GM23338 (cell line): Measurements from ENCODE around the gene KLF4. TPM values are rescaled to one million over a fixed set of nuclear protein-coding genes. Genes with fewer than 3 reads are reported as not detected.

Source experiments
- ATAC-seq: fragments of 200-7000 bp; cut with Tn5 transposase; 3 replicates; pipeline ENCODE4 v1.9.1; 2020
- DNase-seq: peaks from one replicate; pipeline ENCODE4 v3.0.0-alpha.2; 2015; ENCODE audit warnings: low spot score
- H2AFZ ChIP-seq: fragments of 200-600 bp; sonication (generic); 2 replicates; pipeline ENCODE4 v1.8.0; 2016; ENCODE audit warnings: antibody characterized with exemption, mild to moderate bottlenecking, moderate library complexity
- H3F3A ChIP-seq: fragments of 200-600 bp; sonication (generic); replicated peaks from 2 replicates; pipeline ENCODE4 v1.8.0; 2017; ENCODE audit warnings: antibody characterized with exemption, mixed run types, low read depth
- H3K27ac ChIP-seq: fragments of 200-600 bp; sonication (generic); 2 replicates; pipeline ENCODE4 v1.6.1; 2016; ENCODE audit warnings: low read depth
- H3K27me3 ChIP-seq: fragments of 200-600 bp; sonication (generic); 2 replicates; pipeline ENCODE4 v1.8.0; 2016; ENCODE audit warnings: mild to moderate bottlenecking, mixed run types, moderate library complexity; ENCODE audit not compliant: insufficient read depth
- H3K36me3 ChIP-seq: fragments of 200-600 bp; sonication (generic); 2 replicates; pipeline ENCODE4 v1.8.0; 2016; ENCODE audit warnings: mild to moderate bottlenecking; ENCODE audit not compliant: insufficient read depth
- H3K4me1 ChIP-seq: fragments of 200-600 bp; sonication (generic); 2 replicates; pipeline ENCODE4 v1.8.0; 2016; ENCODE audit warnings: mild to moderate bottlenecking, moderate library complexity; ENCODE audit not compliant: insufficient read depth
- H3K4me2 ChIP-seq: fragments of 200-600 bp; sonication (generic); 2 replicates; pipeline ENCODE4 v1.7.1; 2017; ENCODE audit warnings: mixed run types
- H3K4me3 ChIP-seq: fragments of 200-600 bp; sonication (generic); 2 replicates; pipeline ENCODE4 v1.6.1; 2016; ENCODE audit warnings: mixed run types
- H3K79me2 ChIP-seq: fragments of 200-600 bp; sonication (generic); replicated peaks from 2 replicates; pipeline ENCODE4 v1.8.0; 2017; ENCODE audit warnings: mild to moderate bottlenecking; ENCODE audit not compliant: insufficient read depth
- H3K9me2 ChIP-seq: fragments of 200-600 bp; sonication (generic); 2 replicates; pipeline ENCODE4 v1.8.0; 2017; ENCODE audit not compliant: insufficient read depth
- H4K20me1 ChIP-seq: fragments of 200-600 bp; sonication (generic); replicated peaks from 2 replicates; pipeline ENCODE4 v1.8.0; 2017; ENCODE audit warnings: mild to moderate bottlenecking; ENCODE audit not compliant: insufficient read depth
- H3K27ac Mint-ChIP-seq: 2 replicates; pipeline ENCODE4 v1.8.0; 2020; ENCODE audit warnings: inconsistent platforms, mild to moderate bottlenecking, moderate library complexity, mixed read lengths
- H3K27me3 Mint-ChIP-seq: 3 replicates; pipeline ENCODE4 v1.8.0; 2022; ENCODE audit warnings: low read depth, mild to moderate bottlenecking, moderate library complexity, mixed read lengths, inconsistent platforms; ENCODE audit not compliant: insufficient read depth, poor library complexity
- H3K36me3 Mint-ChIP-seq: 3 replicates; pipeline ENCODE4 v1.8.0; 2021; ENCODE audit warnings: low read depth, mild to moderate bottlenecking, inconsistent platforms, moderate library complexity, mixed read lengths
- H3K4me1 Mint-ChIP-seq: 3 replicates; pipeline ENCODE4 v1.8.0; 2020; ENCODE audit warnings: mild to moderate bottlenecking, inconsistent platforms, mixed read lengths
- H3K4me3 Mint-ChIP-seq: 3 replicates; pipeline ENCODE4 v1.8.0; 2021; ENCODE audit warnings: moderate library complexity, mild to moderate bottlenecking, inconsistent platforms, mixed read lengths
- H3K9me3 Mint-ChIP-seq: 3 replicates; pipeline ENCODE4 v1.8.0; 2020; ENCODE audit warnings: moderate library complexity, mild to moderate bottlenecking, inconsistent platforms, mixed read lengths
- EZH2 ChIP-seq: fragments of 200-600 bp; sonication (generic); IDR thresholded peaks from one replicate; pipeline ENCODE4 v1.8.0; 2017; ENCODE audit warnings: antibody characterized with exemption, mild to moderate bottlenecking, low read depth; ENCODE audit not compliant: unreplicated experiment
- EZH2phosphoT487 ChIP-seq: fragments of 200-600 bp; sonication (generic); IDR thresholded peaks from one replicate; pipeline ENCODE4 v1.8.1; 2018; ENCODE audit warnings: antibody characterized with exemption; ENCODE audit not compliant: unreplicated experiment
- JUNB ChIP-seq: IDR thresholded peaks from one replicate; pipeline ENCODE4 v1.6.1; 2016; ENCODE audit warnings: antibody characterized with exemption; ENCODE audit not compliant: unreplicated experiment
- NANOG ChIP-seq: IDR thresholded peaks from 2 replicates; pipeline ENCODE4 v1.6.1; 2016; ENCODE audit warnings: antibody characterized with exemption, borderline replicate concordance
- ZNF114 ChIP-seq: fragments of 250-450 bp; sonication (Bioruptor Pico); IDR thresholded peaks from 2 replicates; pipeline ENCODE4 v1.5.0; 2020; ENCODE audit warnings: mild to moderate bottlenecking, moderate library complexity
- ZNF331 ChIP-seq: fragments of 250-450 bp; sonication (Bioruptor Pico); IDR thresholded peaks from 2 replicates; pipeline ENCODE4 v1.5.0; 2020; ENCODE audit warnings: low read depth, mild to moderate bottlenecking, moderate library complexity
- polyA plus RNA-seq: library from polyadenylated mRNA; unstranded; fragments of >200 nt; fragmentation: Nextera tagmentation; extraction: Ambion mirVana; gene quantifications from 2 replicates; pipeline ENCODE4 v1.2.1, GENCODE V29; 2016
- total RNA-seq: library from RNA; depleted of rRNA; stranded (reverse); fragments of >200 nt; shearing (Covaris generic); gene quantifications from 2 replicates; pipeline ENCODE4 v1.2.3, GENCODE V29; 2014
- TF ChIP-seq, protein P1 (sequence below): fragments of 250-450 bp; sonication (Bioruptor Pico); IDR thresholded peaks from 2 replicates; pipeline ENCODE4 v1.5.0; 2020; ENCODE audit warnings: mild to moderate bottlenecking, moderate library complexity
- TF ChIP-seq, protein P2 (sequence below), 2 experiments: fragments of 200-600 bp in 1 of 2; sonication (generic) in 1 of 2; conservative IDR thresholded peaks; 2 replicates each; pipeline versions ENCODE4 v1.5.1 to v1.6.1; 2016 to 2017; ENCODE audit warnings: antibody characterized with exemption in 2 of 2, low read depth in 2 of 2, mild to moderate bottlenecking in 2 of 2, moderate library complexity in 1 of 2
- TF ChIP-seq, protein P3 (sequence below): IDR thresholded peaks from 2 replicates; pipeline ENCODE4 v1.6.1; 2016; ENCODE audit warnings: antibody characterized with exemption
- TF ChIP-seq, protein P4 (sequence below): IDR thresholded peaks from one replicate; pipeline ENCODE4 v1.6.1; 2018; ENCODE audit warnings: antibody characterized with exemption; ENCODE audit not compliant: unreplicated experiment

KLF4 gene
- total and polyA plus RNA-seq, 2 experiments from 2014 or later = 8.3 to 29.8 TPM

DNA sequence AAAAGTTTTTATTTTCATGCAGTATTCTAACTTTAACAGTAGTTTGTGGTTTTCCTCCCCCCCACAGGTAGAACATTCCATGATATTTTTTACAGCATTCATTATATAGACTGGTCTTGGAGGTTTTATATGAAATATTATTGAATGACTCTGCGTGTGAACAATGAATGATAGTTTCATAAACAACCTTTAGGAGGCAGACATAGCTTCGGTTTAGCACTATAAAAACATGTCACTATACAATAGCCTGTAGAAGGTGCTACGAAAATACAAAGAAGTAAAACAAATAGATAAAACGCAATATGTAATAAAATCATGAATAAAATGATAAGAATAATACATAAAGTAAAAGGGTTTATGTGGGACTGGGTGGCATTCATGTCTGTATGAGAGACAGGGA is 8.5 kb downstream of the KLF4 start (continued):
- TF ChIP-seq, protein P1, sequence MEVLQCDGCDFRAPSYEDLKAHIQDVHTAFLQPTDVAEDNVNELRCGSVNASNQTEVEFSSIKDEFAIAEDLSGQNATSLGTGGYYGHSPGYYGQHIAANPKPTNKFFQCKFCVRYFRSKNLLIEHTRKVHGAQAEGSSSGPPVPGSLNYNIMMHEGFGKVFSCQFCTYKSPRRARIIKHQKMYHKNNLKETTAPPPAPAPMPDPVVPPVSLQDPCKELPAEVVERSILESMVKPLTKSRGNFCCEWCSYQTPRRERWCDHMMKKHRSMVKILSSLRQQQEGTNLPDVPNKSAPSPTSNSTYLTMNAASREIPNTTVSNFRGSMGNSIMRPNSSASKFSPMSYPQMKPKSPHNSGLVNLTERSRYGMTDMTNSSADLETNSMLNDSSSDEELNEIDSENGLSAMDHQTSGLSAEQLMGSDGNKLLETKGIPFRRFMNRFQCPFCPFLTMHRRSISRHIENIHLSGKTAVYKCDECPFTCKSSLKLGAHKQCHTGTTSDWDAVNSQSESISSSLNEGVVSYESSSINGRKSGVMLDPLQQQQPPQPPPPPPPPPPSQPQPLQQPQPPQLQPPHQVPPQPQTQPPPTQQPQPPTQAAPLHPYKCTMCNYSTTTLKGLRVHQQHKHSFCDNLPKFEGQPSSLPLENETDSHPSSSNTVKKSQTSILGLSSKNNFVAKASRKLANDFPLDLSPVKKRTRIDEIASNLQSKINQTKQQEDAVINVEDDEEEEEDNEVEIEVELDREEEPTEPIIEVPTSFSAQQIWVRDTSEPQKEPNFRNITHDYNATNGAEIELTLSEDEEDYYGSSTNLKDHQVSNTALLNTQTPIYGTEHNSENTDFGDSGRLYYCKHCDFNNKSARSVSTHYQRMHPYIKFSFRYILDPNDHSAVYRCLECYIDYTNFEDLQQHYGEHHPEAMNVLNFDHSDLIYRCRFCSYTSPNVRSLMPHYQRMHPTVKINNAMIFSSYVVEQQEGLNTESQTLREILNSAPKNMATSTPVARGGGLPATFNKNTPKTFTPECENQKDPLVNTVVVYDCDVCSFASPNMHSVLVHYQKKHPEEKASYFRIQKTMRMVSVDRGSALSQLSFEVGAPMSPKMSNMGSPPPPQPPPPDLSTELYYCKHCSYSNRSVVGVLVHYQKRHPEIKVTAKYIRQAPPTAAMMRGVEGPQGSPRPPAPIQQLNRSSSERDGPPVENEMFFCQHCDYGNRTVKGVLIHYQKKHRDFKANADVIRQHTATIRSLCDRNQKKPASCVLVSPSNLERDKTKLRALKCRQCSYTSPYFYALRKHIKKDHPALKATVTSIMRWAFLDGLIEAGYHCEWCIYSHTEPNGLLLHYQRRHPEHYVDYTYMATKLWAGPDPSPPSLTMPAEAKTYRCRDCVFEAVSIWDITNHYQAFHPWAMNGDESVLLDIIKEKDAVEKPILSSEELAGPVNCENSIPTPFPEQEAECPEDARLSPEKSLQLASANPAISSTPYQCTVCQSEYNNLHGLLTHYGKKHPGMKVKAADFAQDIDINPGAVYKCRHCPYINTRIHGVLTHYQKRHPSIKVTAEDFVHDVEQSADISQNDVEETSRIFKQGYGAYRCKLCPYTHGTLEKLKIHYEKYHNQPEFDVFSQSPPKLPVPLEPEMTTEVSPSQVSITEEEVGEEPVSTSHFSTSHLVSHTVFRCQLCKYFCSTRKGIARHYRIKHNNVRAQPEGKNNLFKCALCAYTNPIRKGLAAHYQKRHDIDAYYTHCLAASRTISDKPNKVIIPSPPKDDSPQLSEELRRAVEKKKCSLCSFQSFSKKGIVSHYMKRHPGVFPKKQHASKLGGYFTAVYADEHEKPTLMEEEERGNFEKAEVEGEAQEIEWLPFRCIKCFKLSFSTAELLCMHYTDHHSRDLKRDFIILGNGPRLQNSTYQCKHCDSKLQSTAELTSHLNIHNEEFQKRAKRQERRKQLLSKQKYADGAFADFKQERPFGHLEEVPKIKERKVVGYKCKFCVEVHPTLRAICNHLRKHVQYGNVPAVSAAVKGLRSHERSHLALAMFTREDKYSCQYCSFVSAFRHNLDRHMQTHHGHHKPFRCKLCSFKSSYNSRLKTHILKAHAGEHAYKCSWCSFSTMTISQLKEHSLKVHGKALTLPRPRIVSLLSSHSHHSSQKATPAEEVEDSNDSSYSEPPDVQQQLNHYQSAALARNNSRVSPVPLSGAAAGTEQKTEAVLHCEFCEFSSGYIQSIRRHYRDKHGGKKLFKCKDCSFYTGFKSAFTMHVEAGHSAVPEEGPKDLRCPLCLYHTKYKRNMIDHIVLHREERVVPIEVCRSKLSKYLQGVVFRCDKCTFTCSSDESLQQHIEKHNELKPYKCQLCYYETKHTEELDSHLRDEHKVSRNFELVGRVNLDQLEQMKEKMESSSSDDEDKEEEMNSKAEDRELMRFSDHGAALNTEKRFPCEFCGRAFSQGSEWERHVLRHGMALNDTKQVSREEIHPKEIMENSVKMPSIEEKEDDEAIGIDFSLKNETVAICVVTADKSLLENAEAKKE (CRISPR knock-in tag) = no peak
- TF ChIP-seq, protein P2, sequence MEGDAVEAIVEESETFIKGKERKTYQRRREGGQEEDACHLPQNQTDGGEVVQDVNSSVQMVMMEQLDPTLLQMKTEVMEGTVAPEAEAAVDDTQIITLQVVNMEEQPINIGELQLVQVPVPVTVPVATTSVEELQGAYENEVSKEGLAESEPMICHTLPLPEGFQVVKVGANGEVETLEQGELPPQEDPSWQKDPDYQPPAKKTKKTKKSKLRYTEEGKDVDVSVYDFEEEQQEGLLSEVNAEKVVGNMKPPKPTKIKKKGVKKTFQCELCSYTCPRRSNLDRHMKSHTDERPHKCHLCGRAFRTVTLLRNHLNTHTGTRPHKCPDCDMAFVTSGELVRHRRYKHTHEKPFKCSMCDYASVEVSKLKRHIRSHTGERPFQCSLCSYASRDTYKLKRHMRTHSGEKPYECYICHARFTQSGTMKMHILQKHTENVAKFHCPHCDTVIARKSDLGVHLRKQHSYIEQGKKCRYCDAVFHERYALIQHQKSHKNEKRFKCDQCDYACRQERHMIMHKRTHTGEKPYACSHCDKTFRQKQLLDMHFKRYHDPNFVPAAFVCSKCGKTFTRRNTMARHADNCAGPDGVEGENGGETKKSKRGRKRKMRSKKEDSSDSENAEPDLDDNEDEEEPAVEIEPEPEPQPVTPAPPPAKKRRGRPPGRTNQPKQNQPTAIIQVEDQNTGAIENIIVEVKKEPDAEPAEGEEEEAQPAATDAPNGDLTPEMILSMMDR (conservative IDR thresholded peaks at IDR 0.05; ENCODE audit: low read depth in 2 of 2) = no peak
- TF ChIP-seq EZH2 = no peak
- TF ChIP-seq, protein P3, sequence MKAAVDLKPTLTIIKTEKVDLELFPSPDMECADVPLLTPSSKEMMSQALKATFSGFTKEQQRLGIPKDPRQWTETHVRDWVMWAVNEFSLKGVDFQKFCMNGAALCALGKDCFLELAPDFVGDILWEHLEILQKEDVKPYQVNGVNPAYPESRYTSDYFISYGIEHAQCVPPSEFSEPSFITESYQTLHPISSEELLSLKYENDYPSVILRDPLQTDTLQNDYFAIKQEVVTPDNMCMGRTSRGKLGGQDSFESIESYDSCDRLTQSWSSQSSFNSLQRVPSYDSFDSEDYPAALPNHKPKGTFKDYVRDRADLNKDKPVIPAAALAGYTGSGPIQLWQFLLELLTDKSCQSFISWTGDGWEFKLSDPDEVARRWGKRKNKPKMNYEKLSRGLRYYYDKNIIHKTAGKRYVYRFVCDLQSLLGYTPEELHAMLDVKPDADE = no peak
- TF ChIP-seq EZH2phosphoT487 = no peak

DNA sequence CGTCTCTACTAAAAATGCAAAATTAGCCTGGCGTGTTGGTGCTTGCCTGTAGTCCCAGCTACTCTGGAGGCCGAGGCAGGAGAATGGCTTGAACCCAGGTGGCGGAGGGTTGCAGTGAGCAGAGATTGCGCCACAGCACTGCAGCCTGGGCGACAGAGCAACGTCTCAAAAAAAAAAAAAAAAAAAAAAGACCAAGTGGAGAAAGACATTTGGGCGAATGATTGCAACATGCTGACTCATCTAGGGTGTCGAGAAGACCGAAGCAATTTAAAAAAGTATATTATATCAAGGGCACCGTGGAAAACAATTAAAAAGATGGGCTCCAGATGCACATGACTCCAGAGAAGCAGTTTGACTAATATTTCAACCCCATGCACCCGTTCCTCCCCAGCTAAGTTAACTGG is 9.2 kb downstream of the KLF4 start:
- Histone ChIP-seq H3K79me2 (no peaks in the 10 kb centered on the region), H3K4me1 (no peaks in the 10 kb centered on the region; the same call in 1 of the 2 replicates), H3K27me3 (peaks cover 1% of the 10 kb centered on the region; the same call in 1 of the 2 replicates), H3K36me3 (no peaks in the 10 kb centered on the region), H4K20me1 (no peaks in the 10 kb centered on the region), H3F3A (no peaks in the 10 kb centered on the region), H3K4me2 (no peak overlapping the region), H3K9me2 (no peaks in the 10 kb centered on the region), H2AFZ (peak overlapping the region; percentile 50; the same call in 1 of the 2 replicates), H3K27ac (no peak overlapping the region), H3K4me3 (no peak overlapping the region)
- 0 out of 2 replicates have a peak overlapping the region, but pooled peaks have one; percentile 31 for H3K27ac Mint-ChIP-seq
- no peaks in the 10 kb centered on the region for H3K36me3 Mint-ChIP-seq
- ATAC-seq (no peak), DNase-seq (no peak)
- TF ChIP-seq JUNB = no peak
- no peak for TF ChIP-seq NANOG
- TF ChIP-seq, protein P2 (conservative IDR thresholded peaks at IDR 0.05; ENCODE audit: low read depth in 2 of 2) = no peak
- TF ChIP-seq ZNF114 (CRISPR knock-in tag) = no peak
- no peak for TF ChIP-seq ZNF331 (CRISPR knock-in tag)
- TF ChIP-seq EZH2 = no peak
- TF ChIP-seq, protein P4, sequence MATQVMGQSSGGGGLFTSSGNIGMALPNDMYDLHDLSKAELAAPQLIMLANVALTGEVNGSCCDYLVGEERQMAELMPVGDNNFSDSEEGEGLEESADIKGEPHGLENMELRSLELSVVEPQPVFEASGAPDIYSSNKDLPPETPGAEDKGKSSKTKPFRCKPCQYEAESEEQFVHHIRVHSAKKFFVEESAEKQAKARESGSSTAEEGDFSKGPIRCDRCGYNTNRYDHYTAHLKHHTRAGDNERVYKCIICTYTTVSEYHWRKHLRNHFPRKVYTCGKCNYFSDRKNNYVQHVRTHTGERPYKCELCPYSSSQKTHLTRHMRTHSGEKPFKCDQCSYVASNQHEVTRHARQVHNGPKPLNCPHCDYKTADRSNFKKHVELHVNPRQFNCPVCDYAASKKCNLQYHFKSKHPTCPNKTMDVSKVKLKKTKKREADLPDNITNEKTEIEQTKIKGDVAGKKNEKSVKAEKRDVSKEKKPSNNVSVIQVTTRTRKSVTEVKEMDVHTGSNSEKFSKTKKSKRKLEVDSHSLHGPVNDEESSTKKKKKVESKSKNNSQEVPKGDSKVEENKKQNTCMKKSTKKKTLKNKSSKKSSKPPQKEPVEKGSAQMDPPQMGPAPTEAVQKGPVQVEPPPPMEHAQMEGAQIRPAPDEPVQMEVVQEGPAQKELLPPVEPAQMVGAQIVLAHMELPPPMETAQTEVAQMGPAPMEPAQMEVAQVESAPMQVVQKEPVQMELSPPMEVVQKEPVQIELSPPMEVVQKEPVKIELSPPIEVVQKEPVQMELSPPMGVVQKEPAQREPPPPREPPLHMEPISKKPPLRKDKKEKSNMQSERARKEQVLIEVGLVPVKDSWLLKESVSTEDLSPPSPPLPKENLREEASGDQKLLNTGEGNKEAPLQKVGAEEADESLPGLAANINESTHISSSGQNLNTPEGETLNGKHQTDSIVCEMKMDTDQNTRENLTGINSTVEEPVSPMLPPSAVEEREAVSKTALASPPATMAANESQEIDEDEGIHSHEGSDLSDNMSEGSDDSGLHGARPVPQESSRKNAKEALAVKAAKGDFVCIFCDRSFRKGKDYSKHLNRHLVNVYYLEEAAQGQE = no peak
- peaks cover 3% of the 10 kb centered on the region; the same call in 1 of the 3 replicates for H3K4me1 Mint-ChIP-seq
- H3K9me3 Mint-ChIP-seq = no peaks in the 10 kb centered on the region
- H3K4me3 Mint-ChIP-seq = no peak overlapping the region
- H3K27me3 Mint-ChIP-seq = peaks cover 2% of the 10 kb centered on the region
